Measurements from ENCODE around the gene PHKA2.

DNA sequence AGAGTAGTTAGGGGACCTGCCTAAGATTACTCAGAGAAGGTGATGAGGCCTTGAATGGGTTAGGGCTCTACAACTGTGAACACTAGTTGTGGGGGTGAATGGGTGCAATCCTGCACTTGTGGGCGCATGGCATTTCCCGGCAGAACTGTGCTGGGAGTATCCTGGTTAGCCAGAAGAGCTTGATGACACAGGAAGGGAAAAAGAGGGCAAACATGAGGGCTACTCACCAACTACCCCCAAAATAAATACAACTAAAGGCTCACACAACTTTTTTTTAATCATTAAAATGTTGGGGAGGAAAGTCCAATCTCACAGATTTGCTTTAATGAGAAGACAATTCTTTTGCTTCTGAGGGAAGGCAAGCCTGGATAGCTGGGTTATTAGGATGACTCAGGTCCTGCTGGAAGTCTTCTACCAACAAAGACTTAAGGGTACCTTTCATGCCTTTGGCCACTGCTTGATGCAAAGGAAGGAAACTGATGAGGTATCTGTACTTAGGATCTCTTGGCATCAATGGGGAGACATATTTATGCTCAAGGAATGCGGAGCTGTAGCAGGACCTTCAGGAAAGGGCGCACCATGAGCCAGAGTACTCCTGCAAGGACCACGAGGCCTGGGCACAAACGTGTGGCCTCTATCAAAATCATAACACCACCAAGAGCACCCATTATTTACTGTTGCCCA lies 2.6 kb downstream of the PHKA2 start:
- TF ChIP-seq POLR2A (IDR thresholded peaks at IDR 0.05) (no peak), EP300 (IDR thresholded peaks at IDR 0.05) (no peak)
- TF ChIP-seq, protein P1, sequence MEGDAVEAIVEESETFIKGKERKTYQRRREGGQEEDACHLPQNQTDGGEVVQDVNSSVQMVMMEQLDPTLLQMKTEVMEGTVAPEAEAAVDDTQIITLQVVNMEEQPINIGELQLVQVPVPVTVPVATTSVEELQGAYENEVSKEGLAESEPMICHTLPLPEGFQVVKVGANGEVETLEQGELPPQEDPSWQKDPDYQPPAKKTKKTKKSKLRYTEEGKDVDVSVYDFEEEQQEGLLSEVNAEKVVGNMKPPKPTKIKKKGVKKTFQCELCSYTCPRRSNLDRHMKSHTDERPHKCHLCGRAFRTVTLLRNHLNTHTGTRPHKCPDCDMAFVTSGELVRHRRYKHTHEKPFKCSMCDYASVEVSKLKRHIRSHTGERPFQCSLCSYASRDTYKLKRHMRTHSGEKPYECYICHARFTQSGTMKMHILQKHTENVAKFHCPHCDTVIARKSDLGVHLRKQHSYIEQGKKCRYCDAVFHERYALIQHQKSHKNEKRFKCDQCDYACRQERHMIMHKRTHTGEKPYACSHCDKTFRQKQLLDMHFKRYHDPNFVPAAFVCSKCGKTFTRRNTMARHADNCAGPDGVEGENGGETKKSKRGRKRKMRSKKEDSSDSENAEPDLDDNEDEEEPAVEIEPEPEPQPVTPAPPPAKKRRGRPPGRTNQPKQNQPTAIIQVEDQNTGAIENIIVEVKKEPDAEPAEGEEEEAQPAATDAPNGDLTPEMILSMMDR (IDR thresholded peaks at IDR 0.05): no peak
